Activated B cell treated with CpG ODN at 0.5 μM for 24 hours (primary cell): ENCODE results near the gene CNGA1. TPM values are rescaled to one million over a fixed set of nuclear protein-coding genes. Genes with fewer than 3 reads are reported as not detected.

Experiments
- ATAC-seq: fragments of 200-7000 bp; cut with Tn5 transposase; one replicate; pipeline ENCODE4 v1.10.0; 2021; ENCODE audit warnings: low read depth, mild to moderate bottlenecking, moderate library complexity
- CTCF ChIA-PET: fragments of 350-600 bp; sonication (Branson Sonifier 250); formaldehyde crosslinking; loops from one replicate; lab custom pipeline; 2021; ENCODE audit warnings: antibody characterized with exemption; lab: Charles Lee
- POLR2A ChIA-PET: fragments of 350-600 bp; sonication (Branson Sonifier 250); formaldehyde crosslinking; loops from one replicate; lab custom pipeline; 2021; ENCODE audit warnings: antibody characterized with exemption; lab: Charles Lee
- DNase-seq: peaks from one replicate; pipeline ENCODE4 v3.0.0; 2022
- H3K27ac Mint-ChIP-seq: one replicate; pipeline ENCODE4 v1.8.0; 2020; ENCODE audit warnings: mixed read lengths
- H3K27me3 Mint-ChIP-seq: one replicate; pipeline ENCODE4 v1.8.0; 2021; ENCODE audit warnings: mixed read lengths
- H3K36me3 Mint-ChIP-seq: one replicate; pipeline ENCODE4 v1.8.0; 2021; ENCODE audit warnings: low read depth, mixed read lengths
- H3K4me1 Mint-ChIP-seq: one replicate; pipeline ENCODE4 v1.8.0; 2021; ENCODE audit warnings: mixed read lengths
- H3K4me3 Mint-ChIP-seq: one replicate; pipeline ENCODE4 v1.8.0; 2020; ENCODE audit warnings: mild to moderate bottlenecking, mixed read lengths
- H3K9me3 Mint-ChIP-seq: one replicate; pipeline ENCODE4 v1.8.0; 2020; ENCODE audit warnings: mixed read lengths
- CTCF ChIP-seq: fragments of 200-600 bp; IDR thresholded peaks from one replicate; pipeline ENCODE4 v1.8.0; 2022; ENCODE audit warnings: antibody characterized with exemption, mild to moderate bottlenecking
- intact Hi-C: fragments of 100-400 bp; cut with micrococcal nuclease; formaldehyde crosslinking; loops from one replicate; pipeline ENCODE4 v1.15.1; 2024
- total RNA-seq: library from RNA; stranded (reverse); gene quantifications from 2 replicates; pipeline ENCODE4 v1.2.3, GENCODE V29; 2022

Gene CNGA1
- total RNA-seq, 1 donor from 2014 or later, result not detected

- ATAC-seq (peak; percentile 96), DNase-seq (peak; percentile 90)
- no peak for TF ChIP-seq CTCF
- Mint-ChIP-seq H3K36me3 (peaks cover 24% of the 10 kb centered on the region), H3K9me3 (no peaks in the 10 kb centered on the region), H3K27ac (peak within 1 kb of the TSS; percentile 92), H3K4me1 (peaks cover 31% of the 10 kb centered on the region), H3K4me3 (peak within 1 kb of the TSS; percentile 98), H3K27me3 (no peaks in the 10 kb centered on the region)
- CTCF ChIA-PET, result no interaction called here
- POLR2A ChIA-PET, result interaction anchor here (0.6 to 1.4 kb wide), 5 partner anchors 9 to 429 kb away, joined by 3 to 4 read pairs (median 4); partner anchors contain the start of gene ATP10D
- intact Hi-C loops, result loop anchor here (1.0 to 10.0 kb wide), 10 partner anchors 14 to 917 kb away; partner anchors contain the start of genes COMMD8, CORIN, FRYL and OCIAD1
Measured at GRCh38 chr4:47914220-47914925, 102.1 kb downstream of the CNGA1 start, which contains the start of gene NFXL1. TSS of gene NFXL1 (minus strand) at chr4:47914583. CDS start at chr4:47914203, 380 bp downstream.

- TF ChIP-seq CTCF, result no peak
- Mint-ChIP-seq H3K4me1 (peaks cover 31% of the 10 kb centered on the region), H3K27ac (peak overlapping the region; percentile 92), H3K27me3 (no peaks in the 10 kb centered on the region), H3K9me3 (no peaks in the 10 kb centered on the region), H3K36me3 (peaks cover 29% of the 10 kb centered on the region), H3K4me3 (peak overlapping the region; percentile 98)
- DNase-seq (peak; percentile 33), ATAC-seq (no peak)
- ChIA-PET POLR2A (interaction anchor here (0.6 to 1.4 kb wide), 3 partner anchors 10 to 429 kb away, joined by 3 to 4 read pairs (median 4); partner anchors contain the start of gene ATP10D), CTCF (no interaction called here)
- intact Hi-C loops, result loop anchor here (1.0 to 10.0 kb wide), 10 partner anchors 15 to 917 kb away; partner anchors contain the start of genes COMMD8, CORIN, FRYL and OCIAD1
Measured at GRCh38 chr4:47913861-47914219, 102.6 kb downstream of the CNGA1 start.

GRCh38 chr4:47913330-47913729 is 103.2 kb downstream of the CNGA1 start:
- no peaks in the 10 kb centered on the region for H3K27me3 Mint-ChIP-seq
- intact Hi-C loops, result loop anchor here (10.0 kb wide), 1 partner anchor 349 kb away; no protein-coding TSS in a partner anchor
- ChIA-PET CTCF (no interaction called here), POLR2A (interaction anchor here (0.6 kb wide), 1 partner anchor 423 kb away, joined by 3 read pairs; no protein-coding TSS in a partner anchor)
- peaks cover 32% of the 10 kb centered on the region for H3K36me3 Mint-ChIP-seq
- H3K4me1 Mint-ChIP-seq, result peaks cover 31% of the 10 kb centered on the region
- H3K9me3 Mint-ChIP-seq, result no peaks in the 10 kb centered on the region
- no peak for TF ChIP-seq CTCF
- DNase-seq (no peak), ATAC-seq (no peak)
- H3K4me3 Mint-ChIP-seq, result peak overlapping the region; percentile 98
- H3K27ac Mint-ChIP-seq, result peak overlapping the region; percentile 92

- no peak for TF ChIP-seq CTCF
- no peak for ATAC-seq
- intact Hi-C loops, result no loop called here
- Mint-ChIP-seq H3K27me3 (no peaks in the 10 kb centered on the region), H3K4me3 (no peak overlapping the region), H3K27ac (no peak overlapping the region), H3K4me1 (peaks cover 7% of the 10 kb centered on the region), H3K9me3 (no peaks in the 10 kb centered on the region), H3K36me3 (peaks cover 50% of the 10 kb centered on the region)
- DNase-seq, result no peak
- ChIA-PET CTCF (interaction anchor here (0.5 kb wide), 1 partner anchor 13 kb away, joined by 5 read pairs; no protein-coding TSS in a partner anchor), POLR2A (interaction anchor here (0.6 kb wide), 1 partner anchor 440 kb away, joined by 3 read pairs; no protein-coding TSS in a partner anchor)
Measured at GRCh38 chr4:47907089-47907646, 109.3 kb downstream of the CNGA1 start.

- intact Hi-C loops, result no loop called here
- DNase-seq (no peak), ATAC-seq (no peak)
- Mint-ChIP-seq H3K36me3 (peaks cover 71% of the 10 kb centered on the region), H3K27ac (no peak overlapping the region), H3K9me3 (no peaks in the 10 kb centered on the region), H3K27me3 (no peaks in the 10 kb centered on the region), H3K4me3 (no peak overlapping the region), H3K4me1 (no peaks in the 10 kb centered on the region)
- POLR2A ChIA-PET, result interaction anchor here (1.0 kb wide), 1 partner anchor 15 kb away, joined by 3 read pairs; the partner anchor contains the start of gene NFXL1
- TF ChIP-seq CTCF, result no peak
- CTCF ChIA-PET, result no interaction called here
Measured at GRCh38 chr4:47899639-47900038, 116.8 kb downstream of the CNGA1 start.
